GM18505 (cell line): ENCODE data around the gene FBXO33.
"Not testable (repeated sequence)": the region's sequence is repeated elsewhere in the genome, so short reads cannot be mapped to it uniquely, and the experiment has no call there.

Experiments
- ATAC-seq: cut with Tn5 transposase; IDR thresholded peaks from one replicate; pipeline ENCODE4 v1.9.1; 2021; ENCODE audit not compliant: unreplicated experiment
- POLR2A ChIP-seq: IDR thresholded peaks from 4 replicates; pipeline ENCODE4 v1.6.1; 2011; ENCODE audit warnings: borderline replicate concordance; ENCODE audit not compliant: insufficient read depth, insufficient read length; ENCODE audit errors: extremely low read depth

The FBXO33 gene

GRCh38 chr14:39370415-39370814 lies 61.8 kb downstream of the FBXO33 start:
- TF ChIP-seq POLR2A: no peak
- no peak for ATAC-seq

GRCh38 chr14:39369029-39369428 lies 63.2 kb downstream of the FBXO33 start:
- TF ChIP-seq POLR2A: no peak
- ATAC-seq: no peak

DNA sequence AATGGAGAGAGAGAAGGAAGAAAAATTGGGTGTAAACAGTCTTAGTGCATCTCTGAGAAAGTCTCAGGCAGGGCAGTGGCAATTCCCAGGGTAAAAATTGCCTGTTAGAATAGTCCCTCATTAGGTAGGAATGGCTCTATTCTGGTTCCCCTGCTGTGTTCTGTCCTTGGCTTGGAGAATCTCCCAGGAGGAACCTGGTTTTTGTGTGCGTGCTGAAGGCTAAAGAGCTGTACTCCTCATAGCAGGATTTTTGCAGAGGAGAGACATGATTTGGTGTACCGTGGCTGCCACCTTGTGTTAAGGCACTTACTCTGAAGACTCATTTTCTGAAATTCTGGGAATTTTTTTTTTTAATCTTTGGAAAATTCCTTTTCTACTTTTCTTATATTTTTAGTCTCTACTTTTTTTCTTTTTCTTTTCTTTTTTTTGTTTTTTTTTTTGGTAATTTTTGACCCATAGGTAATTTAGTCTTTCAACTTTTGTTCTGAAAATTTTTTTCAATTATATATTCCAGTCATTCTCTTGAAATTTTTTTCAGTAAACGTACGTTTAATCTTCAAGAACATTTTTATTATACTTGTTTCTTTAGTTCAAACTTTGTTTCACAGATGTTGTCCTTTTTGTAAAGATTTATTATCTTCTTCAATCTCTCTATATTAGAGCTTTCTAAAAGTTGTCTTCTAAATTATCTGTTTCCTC lies 63.8 kb downstream of the FBXO33 start:
- no peak for ATAC-seq

GRCh38 chr14:39367387-39367751 lies 64.9 kb downstream of the FBXO33 start:
- no peak for TF ChIP-seq POLR2A
- ATAC-seq: no peak

More for the DNA sequence above, 63.8 kb downstream of the FBXO33 start:
- TF ChIP-seq POLR2A: no peak

- TF ChIP-seq POLR2A: no peak
- ATAC-seq: no peak
These were observed 65.5 kb downstream of the FBXO33 start for GRCh38 chr14:39366460-39367386.

GRCh38 chr14:39365354-39365753 lies 66.9 kb downstream of the FBXO33 start:
- no peak for ATAC-seq
- no peak for TF ChIP-seq POLR2A

- TF ChIP-seq POLR2A: no peak
- no peak for ATAC-seq
These were observed 67.7 kb downstream of the FBXO33 start for GRCh38 chr14:39364509-39364908.

DNA sequence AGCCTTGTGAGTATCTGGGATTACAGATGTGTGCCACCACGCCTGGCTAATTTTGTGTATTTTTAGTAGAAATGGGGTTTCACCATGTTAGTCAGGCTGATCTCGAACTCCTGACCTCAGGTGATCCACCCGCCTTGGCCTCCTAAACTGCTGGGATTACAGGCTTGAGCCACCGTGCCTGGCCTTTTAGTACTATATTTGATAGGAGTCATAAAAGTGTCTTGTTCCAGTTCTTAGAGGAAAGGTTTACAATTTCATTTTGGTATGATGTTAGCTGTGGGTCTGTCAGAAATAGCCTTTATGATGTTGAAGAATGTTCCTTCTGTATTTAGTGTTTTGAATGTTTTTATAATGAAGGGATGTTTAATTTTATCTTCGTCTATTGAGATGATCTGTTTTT lies 70.7 kb downstream of the FBXO33 start:
- ATAC-seq: not testable (repeated sequence)

GRCh38 chr14:39360316-39360715 lies 71.9 kb downstream of the FBXO33 start:
- ATAC-seq: no peak
- no peak for TF ChIP-seq POLR2A

GRCh38 chr14:39359069-39359468 lies 73.2 kb downstream of the FBXO33 start:
- not testable (repeated sequence) for ATAC-seq

GRCh38 chr14:39351708-39352107 lies 80.5 kb downstream of the FBXO33 start:
- no peak for TF ChIP-seq POLR2A
- ATAC-seq: no peak

DNA sequence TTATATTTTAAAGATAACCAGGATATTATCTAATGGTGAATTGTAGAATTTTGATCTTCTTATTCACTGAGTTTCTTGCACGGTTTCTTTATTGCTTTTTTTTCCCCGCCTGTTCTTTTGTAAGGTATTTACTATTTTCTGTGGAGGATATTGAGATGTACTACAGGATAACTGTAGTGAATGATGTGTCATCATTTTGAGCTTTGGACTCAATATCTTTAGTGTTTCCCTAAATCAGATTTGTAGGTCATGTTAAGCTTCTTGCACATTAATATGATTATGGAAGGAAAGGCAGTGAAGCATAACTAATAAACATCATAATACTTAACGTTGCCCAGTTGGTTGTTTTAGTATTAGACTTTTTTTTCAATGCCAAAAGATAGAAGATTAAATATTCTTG lies 81.4 kb downstream of the FBXO33 start:
- ATAC-seq: no peak

More for the DNA sequence above, 81.4 kb downstream of the FBXO33 start:
- no peak for TF ChIP-seq POLR2A
